HCT116 (cell line): ENCODE measurements around the gene HDAC7. TPM values are rescaled to one million over a fixed set of nuclear protein-coding genes. Genes with fewer than 3 reads are reported as not detected.

Experiments used
- ATAC-seq: fragments of 200-7000 bp; cut with Tn5 transposase; 2 replicates; pipeline ENCODE4 v1.9.1; 2020; ENCODE audit warnings: mild to moderate bottlenecking, moderate library complexity
- BruUV-seq: library from RNA; stranded (reverse); fragments of 400-500 nt; replicated peaks from 2 replicates; lab custom pipeline; 2021; lab: Mats Ljungman, UMichigan
- CTCF ChIA-PET: fragments of 300-600 bp; sonication (Branson Sonifier 250); formaldehyde crosslinking; loops from one replicate; lab custom pipeline; 2021; ENCODE audit warnings: antibody characterized with exemption; lab: Charles Lee
- POLR2A ChIA-PET: fragments of 300-600, 350-600 bp; sonication (Branson Sonifier 250); formaldehyde crosslinking; loops from one replicate; lab custom pipeline; 2021; ENCODE audit warnings: antibody characterized with exemption; lab: Charles Lee
- RAD21 ChIA-PET, 2 experiments: fragments of 300-600 bp; sonication (Branson Sonifier 250); formaldehyde crosslinking; loops; one replicate each; lab custom pipeline; 2023; ENCODE audit warnings: low total read pairs in 2 of 2; ENCODE audit not compliant: uncharacterized antibody in 2 of 2, unreplicated experiment in 2 of 2, low non-redundant PET in 1 of 2; lab: Charles Lee
- DNase-seq: peaks from one replicate; pipeline ENCODE4 v3.0.0-alpha.2; 2010; ENCODE audit warnings: low read depth, low spot score
- H2AFZ ChIP-seq: fragments of 200-600 bp; shearing (Covaris generic), sonication (generic); 2 replicates; pipeline ENCODE4 v1.6.1; 2017; ENCODE audit warnings: low read depth, mixed run types, mixed read lengths, antibody characterized with exemption, low read length; ENCODE audit not compliant: poor library complexity, severe bottlenecking
- H3K27ac ChIP-seq: 2 replicates; pipeline ENCODE4 v1.5.1; 2012; ENCODE audit warnings: low read depth, low read length
- H3K27me3 ChIP-seq: fragments of 200-600 bp; sonication (generic); 2 replicates; pipeline ENCODE4 v1.6.1; 2016; ENCODE audit warnings: mixed run types, low read length, mixed read lengths; ENCODE audit not compliant: insufficient read depth
- H3K36me3 ChIP-seq, 2 experiments: fragments of 200-500 bp in 1 of 2; fragments of 200-600 bp in 1 of 2; sonication (Bioruptor generic) in 1 of 2; sonication (generic) in 1 of 2; 2 replicates each; pipeline versions ENCODE4 v1.5.1 to v1.6.1; 2014 to 2016; ENCODE audit warnings: low read length in 2 of 2, inconsistent platforms in 1 of 2, mixed read lengths in 1 of 2, mixed run types in 1 of 2; ENCODE audit not compliant: insufficient read depth in 2 of 2, control insufficient read depth in 1 of 2
- H3K4me1 ChIP-seq, 2 experiments: fragments of 200-600 bp in 1 of 2; sonication (generic) in 1 of 2; 2 replicates each; pipeline versions ENCODE4 v1.5.1 to v1.6.1; 2012 to 2017; ENCODE audit warnings: low read length in 2 of 2, inconsistent platforms in 1 of 2, mild to moderate bottlenecking in 1 of 2, mixed read lengths in 1 of 2, mixed run types in 1 of 2, moderate library complexity in 1 of 2; ENCODE audit not compliant: insufficient read depth in 2 of 2, control insufficient read depth in 1 of 2
- H3K4me2 ChIP-seq: fragments of 200-600 bp; sonication (generic); 2 replicates; pipeline ENCODE4 v1.6.1; 2017; ENCODE audit warnings: mixed run types, low read length, mixed read lengths
- H3K4me3 ChIP-seq, 2 experiments: fragments of 200-600 bp in 1 of 2; sonication (generic) in 1 of 2; replicated peaks in 1 of 2; 2 replicates each; pipeline ENCODE4 v1.5.1; 2011 to 2016; ENCODE audit warnings: low read length in 2 of 2, control low read depth in 1 of 2, low read depth in 1 of 2, mild to moderate bottlenecking in 1 of 2, mixed read lengths in 1 of 2, mixed run types in 1 of 2
- H3K79me2 ChIP-seq: fragments of 200-600 bp; sonication (generic); 2 replicates; pipeline ENCODE4 v1.6.1; 2017; ENCODE audit warnings: mild to moderate bottlenecking, mixed run types, low read length, moderate library complexity, mixed read lengths; ENCODE audit not compliant: insufficient read depth
- H3K9ac ChIP-seq: fragments of 200-600 bp; sonication (generic); 2 replicates; pipeline ENCODE4 v1.6.1; 2016; ENCODE audit warnings: low read length, mixed read lengths
- H3K9me2 ChIP-seq: fragments of 200-600 bp; sonication (generic), shearing (Covaris generic); 2 replicates; pipeline ENCODE4 v1.6.1; 2017; ENCODE audit warnings: mixed run types, mild to moderate bottlenecking, moderate library complexity; ENCODE audit not compliant: insufficient read depth
- H3K9me3 ChIP-seq, 2 experiments: fragments of 200-500 bp in 1 of 2; fragments of 200-600 bp in 1 of 2; sonication (Bioruptor generic) in 1 of 2; sonication (generic) in 1 of 2; 2 replicates each; pipeline ENCODE4 v1.6.1; 2014 to 2017; ENCODE audit warnings: low read length in 2 of 2, mixed read lengths in 2 of 2, inconsistent platforms in 1 of 2, low read depth in 1 of 2, mild to moderate bottlenecking in 1 of 2, mixed run types in 1 of 2, moderate library complexity in 1 of 2; ENCODE audit not compliant: control insufficient read depth in 1 of 2, insufficient read depth in 1 of 2
- H4K20me1 ChIP-seq: fragments of 200-600 bp; sonication (generic), shearing (Covaris generic); 2 replicates; pipeline ENCODE4 v1.6.1; 2017; ENCODE audit warnings: mixed run types, mild to moderate bottlenecking, moderate library complexity; ENCODE audit not compliant: insufficient read depth
- CBX3 ChIP-seq: IDR thresholded peaks from 2 replicates; pipeline ENCODE4 v1.6.1; 2012; ENCODE audit warnings: low read depth
- EGR1 ChIP-seq: IDR thresholded peaks from 2 replicates; pipeline ENCODE4 v1.6.1; 2012; ENCODE audit warnings: low read depth
- EZH2 ChIP-seq: fragments of 200-600 bp; sonication (generic); IDR thresholded peaks from 2 replicates; pipeline ENCODE4 v1.6.1; 2017; ENCODE audit warnings: antibody characterized with exemption, mixed run types
- FOSL1 ChIP-seq: IDR thresholded peaks from 2 replicates; pipeline ENCODE4 v1.6.1; 2012; ENCODE audit warnings: low read depth
- JUND ChIP-seq: IDR thresholded peaks from 2 replicates; pipeline ENCODE4 v1.6.1; 2012
- MAX ChIP-seq: IDR thresholded peaks from 2 replicates; pipeline ENCODE4 v1.6.1; 2012
- POLR2A ChIP-seq: IDR thresholded peaks from 2 replicates; pipeline ENCODE4 v1.7.0; 2011; ENCODE audit warnings: borderline replicate concordance; ENCODE audit not compliant: insufficient read depth, insufficient read length; ENCODE audit errors: extremely low read depth
- RAD21 ChIP-seq: IDR thresholded peaks from 2 replicates; pipeline ENCODE4 v1.6.1; 2012; ENCODE audit warnings: low read depth, mild to moderate bottlenecking
- REST ChIP-seq: IDR thresholded peaks from 2 replicates; pipeline ENCODE4 v1.6.1; 2012; ENCODE audit warnings: low read depth
- SIN3A ChIP-seq: IDR thresholded peaks from 2 replicates; pipeline ENCODE4 v1.6.1; 2012; ENCODE audit warnings: low read depth
- SP1 ChIP-seq: IDR thresholded peaks from 2 replicates; pipeline ENCODE4 v1.6.1; 2012; ENCODE audit warnings: low read depth
- SRF ChIP-seq: IDR thresholded peaks from 2 replicates; pipeline ENCODE4 v1.6.1; 2012; ENCODE audit warnings: low read depth
- ZBTB33 ChIP-seq: IDR thresholded peaks from 2 replicates; pipeline ENCODE4 v1.6.1; 2011; ENCODE audit warnings: mild to moderate bottlenecking, low read length, moderate library complexity; ENCODE audit not compliant: insufficient replicate concordance; ENCODE audit errors: extremely low read depth
- ZNF274 ChIP-seq: fragments of 200-500 bp; sonication (Bioruptor generic); IDR thresholded peaks from 2 replicates; pipeline ENCODE4 v1.6.1; 2014; ENCODE audit warnings: mild to moderate bottlenecking, low read depth, low read length, inconsistent platforms
- intact Hi-C: fragments of 100-400 bp; cut with micrococcal nuclease; formaldehyde crosslinking; loops from 2 replicates; pipeline ENCODE4 v1.10.0; 2022
- total RNA-seq: library from RNA; stranded (reverse); gene quantifications from one replicate; pipeline ENCODE4 v1.2.1, GENCODE V29; 2021; ENCODE audit not compliant: unreplicated experiment

Gene HDAC7
- total RNA-seq, 1 experiment from 2014 or later = 38.1 TPM

GRCh38 chr12:47778881-47779280 is 40.8 kb downstream of the HDAC7 start:
- Histone ChIP-seq H2AFZ (no peak overlapping the region), H3K4me3 (no peak overlapping the region), H3K9me2 (no peaks in the 10 kb centered on the region), H3K9ac (no peak overlapping the region), H3K27ac (no peak overlapping the region; the same call in 1 of the 2 replicates), H4K20me1 (no peaks in the 10 kb centered on the region), H3K4me1 (peaks cover 19 to 45% of the 10 kb centered on the region in 2 experiments), H3K79me2 (peaks cover 22% of the 10 kb centered on the region), H3K9me3 (no peaks in the 10 kb centered on the region), H3K4me2 (no peak overlapping the region), H3K36me3 (peaks cover 4 to 9% of the 10 kb centered on the region in 2 experiments; a peak in 2 of 4 replicates), H3K27me3 (no peaks in the 10 kb centered on the region)
- POLR2A ChIA-PET = no interaction called here
- TF ChIP-seq SIN3A = no peak
- TF ChIP-seq SRF = no peak
- no peak for TF ChIP-seq CBX3
- no peak for TF ChIP-seq ZNF274
- TF ChIP-seq EGR1 = no peak
- TF ChIP-seq JUND = no peak
- TF ChIP-seq FOSL1 = no peak
- no peak for TF ChIP-seq POLR2A
- TF ChIP-seq EZH2 = no peak
- TF ChIP-seq SP1 = no peak
- no TSS peak for BruUV-seq
- RAD21 ChIA-PET = interaction anchor here (1.0 to 1.3 kb wide), 4 partner anchors 34 to 60 kb away, joined by 3 to 4 read pairs (median 3); no protein-coding TSS in a partner anchor
- CTCF ChIA-PET = interaction anchor here (0.6 to 5.4 kb wide), 10 partner anchors 11 to 63 kb away, joined by 3 to 70 read pairs (median 4); no protein-coding TSS in a partner anchor
- DNase-seq (no peak), ATAC-seq (peak; percentile 30)
- intact Hi-C loops = loop anchor here (1.0 to 10.0 kb wide), 4 partner anchors 35 to 744 kb away; no protein-coding TSS in a partner anchor

GRCh38 chr12:47777741-47778558 is 41.8 kb downstream of the HDAC7 start:
- DNase-seq = no peak
- H3K4me1 ChIP-seq = peaks cover 19 to 47% of the 10 kb centered on the region in 2 experiments
- no peaks in the 10 kb centered on the region for H3K9me3 ChIP-seq
- no peaks in the 10 kb centered on the region for H3K27me3 ChIP-seq
- H3K4me2 ChIP-seq = no peak overlapping the region
- H3K36me3 ChIP-seq = peaks cover 2 to 6% of the 10 kb centered on the region in 2 experiments; a peak in 2 of 4 replicates
- POLR2A ChIA-PET = no interaction called here
- H4K20me1 ChIP-seq = no peaks in the 10 kb centered on the region
- no peak for ATAC-seq
- no peak overlapping the region for H2AFZ ChIP-seq
- H3K27ac ChIP-seq = no peak overlapping the region
- no TSS peak for BruUV-seq
- no peak overlapping the region for H3K4me3 ChIP-seq
- CTCF ChIA-PET = interaction anchor here (0.6 to 5.4 kb wide), 8 partner anchors 10 to 62 kb away, joined by 3 to 70 read pairs (median 7); no protein-coding TSS in a partner anchor
- intact Hi-C loops = loop anchor here (5.0 to 10.0 kb wide), 2 partner anchors 59 to 743 kb away; no protein-coding TSS in a partner anchor
- no peaks in the 10 kb centered on the region for H3K9me2 ChIP-seq
- H3K9ac ChIP-seq = no peak overlapping the region
- RAD21 ChIA-PET = interaction anchor here in 1 of 2 experiments (0.7 to 1.7 kb wide), 5 partner anchors 11 to 35 kb away, joined by 3 to 6 read pairs (median 3); no protein-coding TSS in a partner anchor
- peaks cover 24% of the 10 kb centered on the region for H3K79me2 ChIP-seq
- TF ChIP-seq ZBTB33 (no peak), POLR2A (no peak), FOSL1 (no peak), MAX (no peak), RAD21 (no peak), JUND (no peak), EZH2 (no peak), REST (no peak)
